HG03442 (cell line): ENCODE results near the gene ARIH1.
"Not testable (repeated sequence)": the region's sequence is repeated elsewhere in the genome, so short reads cannot be mapped to it uniquely, and the experiment has no call there.

Experiments
- ATAC-seq: cut with Tn5 transposase; IDR thresholded peaks from one replicate; pipeline ENCODE4 v1.9.1; 2021; ENCODE audit warnings: mild to moderate bottlenecking, moderate library complexity; ENCODE audit not compliant: unreplicated experiment

ARIH1 gene

GRCh38 chr15:72473614-72474465, at the start of gene ARIH1:
ARIH1 (plus strand) TSS chr15:72474330; CDS start chr15:72474640, 310 bp downstream.
- peak; percentile 80 for ATAC-seq

- ATAC-seq: no peak
These were observed 47.4 kb upstream of the ARIH1 start for GRCh38 chr15:72426753-72427152.

GRCh38 chr15:72437650-72438316, 36.3 kb upstream of the ARIH1 start:
- no peak for ATAC-seq

DNA sequence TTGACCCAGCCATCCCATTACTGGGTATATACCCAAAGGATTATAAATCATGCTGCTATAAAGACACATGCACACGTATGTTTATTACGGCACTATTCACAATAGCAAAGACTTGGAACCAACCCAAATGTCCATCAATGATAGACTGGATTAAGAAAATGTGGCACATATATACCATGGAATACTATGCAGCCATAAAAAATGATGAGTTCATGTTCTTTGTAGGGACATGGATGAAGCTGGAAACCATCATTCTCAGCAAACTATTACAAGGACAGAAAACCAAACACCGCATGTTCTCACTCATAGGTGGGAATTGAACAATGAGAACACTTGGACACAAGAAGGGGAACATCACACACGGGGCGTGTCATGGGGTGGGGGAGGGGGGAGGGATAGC, 31.3 kb upstream of the ARIH1 start:
- not testable (repeated sequence) for ATAC-seq

- ATAC-seq: no peak
These were observed 28.7 kb upstream of the ARIH1 start for GRCh38 chr15:72445426-72445825.

- no peak for ATAC-seq
These were observed 23.3 kb upstream of the ARIH1 start for GRCh38 chr15:72450805-72451204.

GRCh38 chr15:72451224-72451623, 22.9 kb upstream of the ARIH1 start:
- ATAC-seq: no peak

DNA sequence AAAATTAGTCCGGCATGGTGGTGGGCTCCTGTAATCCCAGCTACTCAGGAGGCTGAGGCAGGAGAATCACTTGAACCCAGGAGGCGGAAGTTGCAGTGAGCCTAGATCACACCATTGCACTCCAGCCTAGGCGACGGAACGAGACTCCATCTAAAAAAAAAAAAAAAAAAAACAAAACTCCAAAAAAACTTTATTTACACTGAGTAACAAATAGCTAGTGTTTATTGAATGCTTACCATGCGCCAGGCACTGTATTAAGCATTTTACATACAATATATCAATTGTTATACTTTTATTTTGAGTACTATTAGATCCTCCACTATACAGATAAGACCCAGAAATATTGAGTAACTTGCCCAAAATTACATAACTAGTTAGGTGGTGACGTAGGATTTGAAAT, 17.4 kb upstream of the ARIH1 start:
- ATAC-seq: no peak

GRCh38 chr15:72460402-72460801, 13.7 kb upstream of the ARIH1 start:
- ATAC-seq: no peak

DNA sequence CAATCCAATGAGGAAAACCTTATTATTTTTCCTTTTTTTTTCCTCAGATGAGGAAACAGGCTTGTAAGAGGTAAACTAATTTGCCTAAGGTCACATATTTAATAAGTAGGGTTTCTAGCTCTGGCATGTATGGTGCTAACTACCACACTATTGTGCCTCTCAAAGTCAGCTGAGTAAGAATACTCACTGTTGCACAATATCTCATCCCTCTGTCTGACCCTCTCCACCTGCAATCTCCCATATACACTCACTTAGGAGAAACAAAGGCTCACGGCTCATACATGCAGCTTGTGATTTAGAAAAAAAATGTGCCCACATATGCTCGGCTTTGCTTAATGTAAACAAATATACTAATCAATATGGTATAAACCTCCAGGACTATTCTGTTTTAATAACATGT, 10.4 kb upstream of the ARIH1 start:
- ATAC-seq: no peak

DNA sequence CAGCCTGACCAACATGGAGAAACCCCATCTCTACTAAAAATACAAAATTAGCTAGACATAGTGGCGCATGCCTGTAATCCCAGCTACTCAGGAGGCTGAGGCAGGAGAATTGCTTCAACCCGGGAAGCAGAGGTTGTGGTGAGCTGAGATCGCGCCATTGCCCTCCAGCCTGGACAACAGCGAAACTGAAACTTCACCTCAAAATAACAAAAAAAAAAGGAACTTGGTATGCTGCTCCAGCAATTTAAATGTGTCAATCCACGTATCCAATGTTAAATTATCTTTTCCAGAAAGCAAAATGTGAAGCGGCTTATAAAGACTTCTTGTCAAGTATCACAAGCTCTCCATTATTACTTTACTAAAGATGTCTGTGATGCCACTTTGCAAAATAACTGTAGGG, 9.9 kb upstream of the ARIH1 start:
- ATAC-seq: no peak

- ATAC-seq: no peak
These were observed 6.0 kb upstream of the ARIH1 start for GRCh38 chr15:72468103-72468502.

DNA sequence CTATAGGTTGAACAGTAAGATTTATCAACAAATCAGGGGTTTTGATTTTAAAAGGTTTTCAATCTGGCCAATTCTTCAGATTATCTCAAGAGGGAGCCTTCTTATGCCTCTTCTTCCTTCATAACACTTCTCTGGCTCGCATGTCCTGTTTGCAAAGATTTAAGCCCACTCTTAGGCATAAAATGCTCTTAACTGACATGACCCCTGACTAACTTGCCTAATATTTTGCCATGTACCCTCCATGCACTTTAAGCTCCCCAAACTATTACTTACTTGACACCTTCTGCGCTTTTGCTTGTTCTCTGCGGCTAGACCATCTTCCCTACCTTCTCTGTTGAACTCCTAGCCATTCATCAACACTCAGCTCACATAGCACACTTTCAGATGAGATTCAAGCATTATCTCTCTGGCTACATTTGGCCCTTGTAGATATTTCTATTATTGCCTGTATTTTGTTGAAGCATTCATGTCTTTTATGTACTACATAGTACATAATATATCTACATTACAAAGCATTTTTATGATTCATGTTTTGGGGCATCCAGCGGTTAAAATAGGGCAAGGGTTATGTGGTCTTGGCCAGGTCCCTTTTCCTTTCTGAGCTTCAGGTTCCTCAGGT, 1.0 kb upstream of the ARIH1 start:
- ATAC-seq: no peak

GRCh38 chr15:72474466-72474911, 359 bp downstream of the ARIH1 start:
- ATAC-seq: no peak

DNA sequence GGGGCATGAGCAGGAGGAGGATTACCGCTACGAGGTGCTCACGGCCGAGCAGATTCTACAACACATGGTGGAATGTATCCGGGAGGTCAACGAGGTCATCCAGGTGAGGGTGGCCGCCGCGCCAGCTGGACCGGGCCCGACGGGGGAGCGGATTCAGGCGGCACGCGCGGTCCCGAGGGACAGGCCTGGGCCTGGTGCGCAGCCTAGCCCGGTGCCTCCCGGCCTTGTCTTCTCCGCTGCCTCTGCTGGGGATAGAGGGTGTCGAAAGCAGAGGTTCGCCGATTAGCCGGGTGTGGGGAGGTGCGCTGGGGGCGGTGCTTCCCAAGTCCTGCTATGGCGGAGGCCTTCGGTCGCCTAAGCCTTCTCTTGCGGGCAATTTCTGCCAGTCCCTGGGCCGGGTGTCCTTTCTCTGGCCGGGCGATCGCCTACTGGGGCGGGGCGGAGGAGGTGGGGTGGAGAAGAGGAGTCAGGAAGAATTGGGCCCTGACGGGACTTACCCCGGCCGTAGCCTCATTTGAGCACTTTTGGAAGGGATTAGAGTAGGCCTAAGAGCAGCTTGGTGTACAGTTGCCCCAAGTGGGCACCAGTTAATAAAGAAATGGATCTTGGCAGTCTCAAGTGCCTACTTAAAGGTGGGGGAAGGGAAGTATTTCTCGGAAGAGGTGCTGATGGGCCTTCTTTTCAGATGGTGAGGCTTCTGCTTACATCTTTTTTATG, 940 bp downstream of the ARIH1 start:
- ATAC-seq: peak; percentile 29

DNA sequence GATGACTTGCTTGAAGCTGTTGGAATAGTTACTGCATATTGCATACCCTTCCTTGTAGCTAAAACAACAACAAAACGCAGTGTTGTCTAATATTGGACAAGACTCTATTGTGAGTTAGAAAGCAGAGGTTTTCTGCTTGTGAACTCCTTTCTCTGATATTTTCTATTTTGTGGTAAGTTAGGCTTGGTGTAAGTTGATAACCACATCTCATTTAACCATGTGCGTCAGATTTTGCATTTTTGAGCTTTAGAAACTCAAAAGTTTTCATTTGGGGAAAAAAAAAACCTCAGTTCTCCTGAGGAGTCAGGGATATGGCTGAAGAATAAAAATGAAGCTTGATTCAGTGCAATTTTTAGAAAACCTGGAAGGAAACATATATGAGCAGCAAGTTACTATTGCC, 1.5 kb downstream of the ARIH1 start:
- ATAC-seq: no peak

DNA sequence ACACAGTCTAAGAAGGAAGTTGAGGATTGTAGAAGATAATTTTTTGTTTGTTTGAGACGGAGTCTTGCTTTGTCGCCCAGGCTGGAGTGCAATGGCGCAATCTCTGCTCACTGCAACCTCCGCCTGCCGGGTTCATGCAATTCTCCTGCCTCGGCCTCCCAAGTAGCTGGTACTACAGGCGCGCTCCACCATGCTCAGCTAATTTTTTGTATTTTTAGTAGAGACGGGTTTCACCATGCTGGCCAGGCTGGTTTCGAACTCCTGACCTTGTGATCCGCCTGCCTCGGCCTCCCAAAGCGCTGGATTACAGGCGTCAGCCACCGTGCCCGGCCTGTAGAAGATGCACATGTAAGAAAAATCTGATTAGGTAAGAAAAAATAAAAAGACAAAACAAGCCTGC, 2.2 kb downstream of the ARIH1 start:
- not testable (repeated sequence) for ATAC-seq

- no peak for ATAC-seq
These were observed 7.0 kb downstream of the ARIH1 start for GRCh38 chr15:72481015-72481659.

- no peak for ATAC-seq
These were observed 8.1 kb downstream of the ARIH1 start for GRCh38 chr15:72482275-72482674.

- ATAC-seq: no peak
These were observed 9.1 kb downstream of the ARIH1 start for GRCh38 chr15:72483279-72483678.

DNA sequence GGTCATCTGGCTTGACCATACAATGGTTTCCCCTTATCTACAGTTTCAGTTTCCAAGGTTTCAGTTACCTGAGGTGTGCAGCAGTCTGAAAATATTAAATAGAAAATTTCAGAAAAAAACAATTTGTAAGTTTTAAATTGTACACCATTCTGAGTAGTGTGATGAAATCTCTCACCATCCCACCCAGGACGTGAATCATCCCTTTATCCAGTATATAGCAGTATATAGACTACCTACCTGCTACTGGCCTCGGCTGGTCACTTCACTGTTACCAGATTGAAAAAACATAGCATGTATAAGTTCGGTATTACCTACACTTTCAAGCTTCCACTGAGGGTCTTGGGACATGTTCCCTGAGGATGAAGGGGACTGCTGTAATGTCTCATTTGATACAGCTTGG, 12.0 kb downstream of the ARIH1 start:
- no peak for ATAC-seq
